WTC11 (cell line): ENCODE data around the gene ARPC2. TPM values are rescaled to one million over a fixed set of nuclear protein-coding genes. Genes with fewer than 3 reads are reported as not detected.

ENCODE experiments used
- ATAC-seq: fragments of 200-7000 bp; cut with Tn5 transposase; 2 replicates; pipeline ENCODE4 v1.10.0; 2021; ENCODE audit warnings: mild to moderate bottlenecking, moderate library complexity
- CTCF ChIA-PET: fragments of 300-600 bp; sonication (Branson Sonifier 250); formaldehyde crosslinking; loops from one replicate; lab custom pipeline; 2021; ENCODE audit warnings: antibody characterized with exemption; lab: Charles Lee
- POLR2A ChIA-PET: fragments of 350-600 bp; sonication (Branson Sonifier 250); formaldehyde crosslinking; loops from one replicate; lab custom pipeline; 2021; ENCODE audit warnings: antibody characterized with exemption; lab: Charles Lee
- DNase-seq: peaks from one replicate; pipeline ENCODE4 v3.0.0; 2021; ENCODE audit warnings: low spot score
- H3K27ac Mint-ChIP-seq: 2 replicates; pipeline ENCODE4 v1.8.0; 2021; ENCODE audit warnings: mixed read lengths
- H3K27me3 Mint-ChIP-seq: 2 replicates; pipeline ENCODE4 v1.8.0; 2021; ENCODE audit warnings: low read depth, mild to moderate bottlenecking, moderate library complexity, mixed read lengths
- H3K36me3 Mint-ChIP-seq: 2 replicates; pipeline ENCODE4 v1.8.0; 2021; ENCODE audit warnings: mixed read lengths
- H3K4me1 Mint-ChIP-seq: 2 replicates; pipeline ENCODE4 v1.8.0; 2022; ENCODE audit warnings: mixed read lengths
- H3K4me3 Mint-ChIP-seq: 2 replicates; pipeline ENCODE4 v1.8.0; 2021; ENCODE audit warnings: mild to moderate bottlenecking, moderate library complexity, mixed read lengths
- H3K9me3 Mint-ChIP-seq: 2 replicates; pipeline ENCODE4 v1.8.0; 2021; ENCODE audit warnings: mixed read lengths
- E2F5 ChIP-seq: sonication (generic); formaldehyde crosslinking; IDR thresholded peaks from 2 replicates; pipeline ENCODE4 v1.8.1; 2022; ENCODE audit warnings: mild to moderate bottlenecking, moderate library complexity, missing genetic modification reagents
- EMX1 ChIP-seq: fragments of 250-450 bp; sonication (Bioruptor Pico); IDR thresholded peaks from 2 replicates; pipeline ENCODE4 v1.8.0; 2021; ENCODE audit warnings: mild to moderate bottlenecking
- FOXP4 ChIP-seq: sonication (generic); formaldehyde crosslinking; IDR thresholded peaks from 2 replicates; pipeline ENCODE4 v1.8.0; 2022; ENCODE audit warnings: mild to moderate bottlenecking, missing genetic modification reagents
- GRHL2 ChIP-seq: fragments of 250-450 bp; sonication (Bioruptor Pico); IDR thresholded peaks from 2 replicates; pipeline ENCODE4 v1.8.0; 2022; ENCODE audit warnings: mild to moderate bottlenecking, moderate library complexity; ENCODE audit not compliant: insufficient replicate concordance, severe bottlenecking
- GTF2I ChIP-seq: fragments of 250-450 bp; sonication (Bioruptor Pico); conservative IDR thresholded peaks from 2 replicates; pipeline ENCODE4 v1.4.0; 2021; ENCODE audit warnings: mild to moderate bottlenecking
- HMGA2 ChIP-seq: fragments of 250-450 bp; sonication (Bioruptor Pico); IDR thresholded peaks from 2 replicates; pipeline ENCODE4 v1.4.0; 2021; ENCODE audit warnings: mild to moderate bottlenecking, moderate library complexity
- IRF1 ChIP-seq: sonication (generic); formaldehyde crosslinking; IDR thresholded peaks from 2 replicates; pipeline ENCODE4 v1.8.0; 2023; ENCODE audit warnings: missing genetic modification reagents
- KAT7 ChIP-seq: sonication (generic); formaldehyde crosslinking; IDR thresholded peaks from 2 replicates; pipeline ENCODE4 v1.8.1; 2023; ENCODE audit warnings: missing genetic modification reagents, mild to moderate bottlenecking, borderline replicate concordance
- MXD4 ChIP-seq: fragments of 250-450 bp; sonication (Bioruptor Pico); IDR thresholded peaks from 2 replicates; pipeline ENCODE4 v1.8.0; 2021; ENCODE audit warnings: mild to moderate bottlenecking, moderate library complexity, borderline replicate concordance
- NFATC4 ChIP-seq: fragments of 250-450 bp; sonication (Bioruptor Pico); IDR thresholded peaks from 2 replicates; pipeline ENCODE4 v1.9.0; 2021; ENCODE audit warnings: mild to moderate bottlenecking
- NFYB ChIP-seq: sonication (generic); formaldehyde crosslinking; conservative IDR thresholded peaks from 2 replicates; pipeline ENCODE4 v1.8.0; 2022; ENCODE audit warnings: low read depth, missing genetic modification reagents
- RORB ChIP-seq: fragments of 250-450 bp; sonication (Bioruptor Pico); IDR thresholded peaks from 2 replicates; pipeline ENCODE4 v1.9.0; 2021; ENCODE audit warnings: mild to moderate bottlenecking
- SMAD3 ChIP-seq: sonication (generic); formaldehyde crosslinking; IDR thresholded peaks from 2 replicates; pipeline ENCODE4 v1.8.0; 2022; ENCODE audit warnings: missing genetic modification reagents, mild to moderate bottlenecking, borderline replicate concordance
- USF1 ChIP-seq: sonication (generic); formaldehyde crosslinking; IDR thresholded peaks from 2 replicates; pipeline ENCODE4 v1.8.0; 2022; ENCODE audit warnings: mild to moderate bottlenecking, missing genetic modification reagents
- ZMAT4 ChIP-seq: fragments of 250-450 bp; sonication (Bioruptor Pico); IDR thresholded peaks from 2 replicates; pipeline ENCODE4 v1.9.0; 2021; ENCODE audit warnings: mild to moderate bottlenecking
- ZNF232 ChIP-seq: sonication (generic); formaldehyde crosslinking; IDR thresholded peaks from 2 replicates; pipeline ENCODE4 v1.8.0; 2022; ENCODE audit warnings: mild to moderate bottlenecking, missing genetic modification reagents
- ZNF263 ChIP-seq: sonication (generic); formaldehyde crosslinking; IDR thresholded peaks from 2 replicates; pipeline ENCODE4 v1.8.1; 2022; ENCODE audit warnings: low read depth, mild to moderate bottlenecking, moderate library complexity, missing genetic modification reagents
- ZNF416 ChIP-seq: fragments of 250-450 bp; sonication (Bioruptor Pico); IDR thresholded peaks from 2 replicates; pipeline ENCODE4 v1.9.0; 2021; ENCODE audit warnings: mild to moderate bottlenecking, inconsistent platforms
- ZNF423 ChIP-seq: fragments of 250-450 bp; sonication (Bioruptor Pico); IDR thresholded peaks from 2 replicates; pipeline ENCODE4 v2.1.2; 2022; ENCODE audit warnings: mild to moderate bottlenecking, moderate library complexity
- ZNF425 ChIP-seq: fragments of 250-450 bp; sonication (Bioruptor Pico); conservative IDR thresholded peaks from 2 replicates; pipeline ENCODE4 v1.9.0; 2021; ENCODE audit warnings: mild to moderate bottlenecking
- ZNF532 ChIP-seq: fragments of 250-450 bp; sonication (Bioruptor Pico); IDR thresholded peaks from 2 replicates; pipeline ENCODE4 v1.9.0; 2021; ENCODE audit warnings: mild to moderate bottlenecking, borderline replicate concordance
- ZNF671 ChIP-seq: fragments of 250-450 bp; sonication (Bioruptor Pico); IDR thresholded peaks from 2 replicates; pipeline ENCODE4 v1.8.0; 2021; ENCODE audit warnings: mild to moderate bottlenecking
- ZSCAN18 ChIP-seq: fragments of 250-450 bp; sonication (Bioruptor Pico); IDR thresholded peaks from 2 replicates; pipeline ENCODE4 v2.1.2; 2022; ENCODE audit warnings: mild to moderate bottlenecking, moderate library complexity
- total RNA-seq: library from RNA; stranded (reverse); gene quantifications from 3 replicates; pipeline ENCODE4 v1.2.3, GENCODE V29; 2021

ARPC2 gene
- total RNA-seq, 1 experiment from 2014 or later = 184 TPM

- ATAC-seq = no peak
- H3K4me1 Mint-ChIP-seq = peaks cover 14% of the 10 kb centered on the region
- H3K27me3 Mint-ChIP-seq = no peaks in the 10 kb centered on the region
- ChIA-PET CTCF (no interaction called here), POLR2A (no interaction called here)
- H3K9me3 Mint-ChIP-seq = no peaks in the 10 kb centered on the region
- no peak overlapping the region for H3K4me3 Mint-ChIP-seq
- no peak for DNase-seq
- H3K27ac Mint-ChIP-seq = 0 out of 2 replicates have a peak overlapping the region, but pooled peaks have one; percentile 32
- TF ChIP-seq ZNF416 (no peak), ZNF425 (no peak), RORB (CRISPR knock-in tag) (no peak), GRHL2 (CRISPR knock-in tag) (no peak), ZNF423 (CRISPR knock-in tag) (no peak), KAT7 (CRISPR knock-in tag) (no peak), NFATC4 (no peak), ZSCAN18 (CRISPR knock-in tag) (no peak), ZNF532 (CRISPR knock-in tag) (no peak), ZMAT4 (no peak), E2F5 (no peak), NFYB (no peak), ZNF671 (no peak), HMGA2 (no peak), ZNF263 (CRISPR knock-in tag) (no peak), SMAD3 (CRISPR knock-in tag) (no peak), ZNF232 (CRISPR knock-in tag) (no peak), MXD4 (CRISPR knock-in tag) (no peak)
- peaks cover 52% of the 10 kb centered on the region for H3K36me3 Mint-ChIP-seq
Observed at GRCh38 chr2:218224186-218224585, 7.2 kb downstream of the ARPC2 start.

- DNase-seq = no peak
- H3K4me1 Mint-ChIP-seq = no peaks in the 10 kb centered on the region
- H3K27me3 Mint-ChIP-seq = no peaks in the 10 kb centered on the region
- H3K4me3 Mint-ChIP-seq = no peak overlapping the region
- peaks cover 7% of the 10 kb centered on the region for H3K9me3 Mint-ChIP-seq
- CTCF ChIA-PET = interaction anchor here (1.5 kb wide), 1 partner anchor 169 kb away, joined by 3 read pairs; no protein-coding TSS in a partner anchor
- H3K27ac Mint-ChIP-seq = no peak overlapping the region
- POLR2A ChIA-PET = interaction anchor here (0.6 to 0.7 kb wide), 5 partner anchors 10 to 64 kb away, joined by 3 to 6 read pairs (median 4); no protein-coding TSS in a partner anchor
- ATAC-seq = no peak
- peaks cover 59% of the 10 kb centered on the region for H3K36me3 Mint-ChIP-seq
- TF ChIP-seq NFATC4 (no peak), IRF1 (no peak), FOXP4 (no peak), GTF2I (CRISPR knock-in tag) (no peak), USF1 (no peak), EMX1 (no peak), E2F5 (no peak)
Observed at GRCh38 chr2:218226903-218227302, 9.9 kb downstream of the ARPC2 start.
